ENCODE results near the gene FTO. TPM values are rescaled to one million over a fixed set of nuclear protein-coding genes. Genes with fewer than 3 reads are reported as not detected.

FTO gene
- total RNA-seq, 2 donors from 2014 or later, result 72.7 to 73.6 TPM

DNA sequence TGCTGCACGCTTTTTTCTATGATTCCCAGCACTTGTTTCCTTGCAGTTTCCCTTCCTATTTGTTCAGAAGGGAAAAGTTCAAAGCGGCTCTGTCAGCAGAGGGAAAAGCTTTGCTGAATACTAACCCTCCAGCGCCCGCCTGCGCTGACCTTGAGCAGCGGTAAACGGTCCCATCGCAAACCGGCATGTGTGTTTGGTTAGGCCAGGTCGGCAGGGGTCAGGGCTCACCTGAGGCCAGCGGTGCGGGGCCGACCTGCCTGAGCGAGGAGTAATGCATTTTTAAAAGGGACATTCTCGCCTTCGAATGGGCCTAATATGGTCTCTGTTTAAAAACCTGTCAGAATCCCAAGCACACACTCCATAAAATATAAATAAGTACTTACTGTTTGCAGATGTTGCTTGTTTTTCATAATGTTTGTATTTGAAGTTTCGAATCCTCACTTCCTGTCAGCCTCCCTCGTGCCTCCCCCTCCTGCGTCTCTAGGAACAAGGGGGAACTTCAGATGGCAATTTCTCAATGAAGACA lies 472.5 kb downstream of the FTO start:
- Histone ChIP-seq H3K27me3 (replicated peaks; ENCODE audit: insufficient read depth) (no peaks in the 10 kb centered on the region), H3K27ac (no peak overlapping the region), H3K4me3 (no peak overlapping the region), H3K9me3 (no peaks in the 10 kb centered on the region), H3K36me3 (no peaks in the 10 kb centered on the region), H3K4me1 (replicated peaks) (no peaks in the 10 kb centered on the region)
- no peak for DNase-seq (ENCODE audit: low spot score)
- WGBS, result 43% methylated on average over 19 of the region's 19 CpGs
- TF ChIP-seq POLR2AphosphoS5 (IDR thresholded peaks at IDR 0.05) (no peak), CTCF (IDR thresholded peaks at IDR 0.05) (no peak), POLR2A (IDR thresholded peaks at IDR 0.05) (no peak)
- intact Hi-C loops (cut with DNase I), result loop anchor here (10.0 kb wide), 1 partner anchor 282 kb away; no protein-coding TSS in a partner anchor

DNA sequence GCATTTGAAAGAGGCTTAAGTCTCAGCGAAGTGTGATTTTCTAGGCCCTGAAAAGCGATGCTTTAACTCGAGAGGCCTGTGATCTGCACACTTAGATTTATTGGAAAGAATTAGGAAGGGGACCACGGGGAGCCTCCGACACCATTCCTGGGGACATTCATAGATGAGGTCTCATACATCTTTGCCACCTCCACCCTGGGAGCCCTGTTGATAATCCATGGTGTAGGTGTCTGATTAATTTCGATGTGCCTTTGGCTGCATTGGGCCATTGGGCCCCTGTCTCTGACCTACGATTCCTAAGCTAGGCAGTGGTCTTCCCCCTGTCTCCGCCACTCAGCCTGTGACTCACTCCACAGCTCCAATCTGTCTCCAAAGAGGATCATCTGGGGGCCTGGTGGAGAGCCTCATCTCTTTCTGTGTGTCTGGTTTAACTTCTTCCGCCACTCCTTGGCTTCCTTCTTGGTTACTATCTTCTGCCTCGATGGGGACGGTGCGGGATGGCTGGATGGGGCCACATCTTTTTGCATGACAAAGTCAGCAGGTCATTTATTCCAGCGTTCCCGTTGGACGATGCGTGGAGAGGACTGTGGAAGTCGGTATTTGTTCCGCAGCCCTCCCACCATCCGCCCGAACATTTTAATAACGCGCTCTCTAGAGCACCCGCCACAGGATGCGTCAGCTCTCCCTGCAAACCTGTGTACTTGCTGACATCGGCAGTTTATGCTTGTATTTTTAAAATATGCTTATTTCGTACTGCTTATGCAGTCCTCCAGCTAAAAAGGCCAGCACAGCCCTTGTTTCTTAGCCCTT lies 473.3 kb downstream of the FTO start:
- no peak for DNase-seq (ENCODE audit: low spot score)
- no peak for TF ChIP-seq POLR2A (IDR thresholded peaks at IDR 0.05)
- no peak for TF ChIP-seq POLR2AphosphoS5 (IDR thresholded peaks at IDR 0.05)
- TF ChIP-seq CTCF (IDR thresholded peaks at IDR 0.05), result no peak
- 95% methylated on average over 26 of the region's 26 CpGs for WGBS
- H3K9me3 ChIP-seq, result no peaks in the 10 kb centered on the region
- no peaks in the 10 kb centered on the region for H3K36me3 ChIP-seq
- no peaks in the 10 kb centered on the region for H3K27me3 ChIP-seq (replicated peaks; ENCODE audit: insufficient read depth)
- no peaks in the 10 kb centered on the region for H3K4me1 ChIP-seq (replicated peaks)
- intact Hi-C loops (cut with DNase I), result loop anchor here (10.0 kb wide), 1 partner anchor 282 kb away; no protein-coding TSS in a partner anchor
- no peak overlapping the region for H3K4me3 ChIP-seq
- H3K27ac ChIP-seq, result no peak overlapping the region

DNA sequence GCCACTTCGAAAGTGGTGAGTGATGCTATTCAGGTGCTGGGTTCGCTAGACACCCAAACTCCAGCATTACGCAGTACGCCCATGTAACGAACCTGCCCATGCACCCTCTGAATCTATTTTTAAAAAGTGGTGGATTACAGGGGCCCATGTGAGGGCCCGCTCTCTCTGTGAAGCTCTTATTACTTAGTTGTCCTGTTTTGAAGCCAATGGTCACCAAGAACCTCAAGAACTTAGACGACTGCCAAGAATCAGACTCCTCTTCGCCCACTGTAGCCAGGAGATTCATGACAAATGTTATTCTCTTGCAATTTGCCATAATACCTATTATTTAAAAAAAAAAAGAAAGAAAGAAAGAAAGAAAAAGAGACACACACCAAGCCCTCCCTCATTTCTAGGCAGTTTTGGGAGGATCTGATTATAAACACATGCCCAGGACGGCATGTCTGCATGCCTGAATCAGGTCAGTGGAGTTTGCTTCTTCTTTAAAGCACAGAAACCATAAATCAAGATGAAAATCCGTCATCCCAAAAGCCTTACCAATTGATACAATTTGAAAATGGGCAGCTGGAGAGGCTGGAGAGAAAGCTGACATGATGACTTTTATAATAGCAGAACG lies 474.0 kb downstream of the FTO start:
- TF ChIP-seq POLR2AphosphoS5 (IDR thresholded peaks at IDR 0.05) (no peak), POLR2A (IDR thresholded peaks at IDR 0.05) (no peak), CTCF (IDR thresholded peaks at IDR 0.05) (no peak)
- H3K4me1 ChIP-seq (replicated peaks), result no peaks in the 10 kb centered on the region
- no peaks in the 10 kb centered on the region for H3K36me3 ChIP-seq
- H3K9me3 ChIP-seq, result no peaks in the 10 kb centered on the region
- peak overlapping the region in 1 of 2 donors; percentile 18 for H3K27ac ChIP-seq
- 73% methylated on average over 11 of the region's 11 CpGs for WGBS
- no peak overlapping the region for H3K4me3 ChIP-seq
- intact Hi-C loops (cut with DNase I), result loop anchor here (10.0 kb wide), 1 partner anchor 283 kb away; no protein-coding TSS in a partner anchor
- DNase-seq (ENCODE audit: low spot score), result no peak
- no peaks in the 10 kb centered on the region for H3K27me3 ChIP-seq (replicated peaks; ENCODE audit: insufficient read depth)

GRCh38 chr16:54178478-54178976 lies 474.6 kb downstream of the FTO start:
- intact Hi-C loops (cut with DNase I), result loop anchor here (10.0 kb wide), 1 partner anchor 284 kb away; no protein-coding TSS in a partner anchor
- DNase-seq (ENCODE audit: low spot score), result no peak

More at GRCh38 chr16:54178478-54178976, 474.6 kb downstream of the FTO start:
- H3K27me3 ChIP-seq (replicated peaks; ENCODE audit: insufficient read depth), result no peaks in the 10 kb centered on the region
- H3K27ac ChIP-seq, result no peak overlapping the region
- WGBS, result 26% methylated on average over 7 of the region's 7 CpGs
- no peaks in the 10 kb centered on the region for H3K4me1 ChIP-seq (replicated peaks)
- no peak overlapping the region for H3K4me3 ChIP-seq
- H3K9me3 ChIP-seq, result no peaks in the 10 kb centered on the region
- TF ChIP-seq POLR2AphosphoS5 (IDR thresholded peaks at IDR 0.05), result no peak
- TF ChIP-seq POLR2A (IDR thresholded peaks at IDR 0.05), result no peak
- no peak for TF ChIP-seq CTCF (IDR thresholded peaks at IDR 0.05)
- H3K36me3 ChIP-seq, result no peaks in the 10 kb centered on the region

Measured in prostate gland (tissue), 2 donors.